Measurements from ENCODE around the gene POLR2E. TPM values are rescaled to one million over a fixed set of nuclear protein-coding genes. Genes with fewer than 3 reads are reported as not detected.
A peak's percentile ranks its signal among the peaks of the same experiment; 100 is the strongest.

The POLR2E gene
- total and polyA plus RNA-seq, 2 of the 8 experiments (the other 6 are each of a cell fraction or from before 2014, with no cell fraction given) = 281 to 381 TPM

GRCh38 chr19:1070931-1071791 lies 24.0 kb downstream of the POLR2E start (continued):
- no peak for TF ChIP-seq CTCF (IDR thresholded peaks at IDR 0.05; ENCODE audit: control extremely low read depth in 1 of 3, insufficient read depth in 1 of 3, low read depth in 1 of 3, low read length in 3 of 3)
- TF ChIP-seq CHD2 (IDR thresholded peaks at IDR 0.05; ENCODE audit: low read length) = no peak
- TF ChIP-seq TAF7 (optimal IDR thresholded peaks at IDR 0.05; ENCODE audit: borderline replicate concordance, low read depth, low read length) = peak; percentile 67
- peak; percentile 45 for TF ChIP-seq CTBP2 (IDR thresholded peaks at IDR 0.05; ENCODE audit: borderline replicate concordance, insufficient read depth, insufficient read length, low read length)
- TF ChIP-seq PHF8 (conservative IDR thresholded peaks at IDR 0.05; ENCODE audit: low read depth, low read length) = peak; percentile 82
- no peak for TF ChIP-seq EZH2 (IDR thresholded peaks at IDR 0.05; ENCODE audit: low read depth, low read length, severe bottlenecking)
- TF ChIP-seq HDAC2 (IDR thresholded peaks at IDR 0.05; ENCODE audit: borderline replicate concordance in 1 of 2, low read depth in 2 of 2, low read length in 2 of 2) = no peak
- TF ChIP-seq SUZ12 (IDR thresholded peaks at IDR 0.05; ENCODE audit: low read length) = no peak
- peak; percentile 86 for TF ChIP-seq E2F6 (IDR thresholded peaks at IDR 0.05)
- peak; percentile 90 for TF ChIP-seq MAX (IDR thresholded peaks at IDR 0.05)
- TF ChIP-seq CREB1 (IDR thresholded peaks at IDR 0.05) = no peak
- TF ChIP-seq SP1 (IDR thresholded peaks at IDR 0.05; ENCODE audit: low read depth, low read length) = no peak
- no peak for TF ChIP-seq KDM5A (IDR thresholded peaks at IDR 0.05; ENCODE audit: low read length)
- TF ChIP-seq HDAC6 (IDR thresholded peaks at IDR 0.05; ENCODE audit: low read depth, low read length) = no peak
- no peak for TF ChIP-seq TCF12 (IDR thresholded peaks at IDR 0.05; ENCODE audit: low read depth, low read length)
- TF ChIP-seq RAD21 (IDR thresholded peaks at IDR 0.05 in 1 of 2, conservative IDR thresholded peaks at IDR 0.05 in 1 of 2; ENCODE audit: low read depth in 2 of 2, low read length in 2 of 2) = no peak
- TF ChIP-seq KDM4A (IDR thresholded peaks at IDR 0.05; ENCODE audit: low read depth, low read length, severe bottlenecking) = no peak
